ENCODE measurements around the gene CRB1. TPM values are rescaled to one million over a fixed set of nuclear protein-coding genes. Genes with fewer than 3 reads are reported as not detected.
A peak's percentile ranks its signal among the peaks of the same experiment; 100 is the strongest.

The CRB1 gene
- total RNA-seq, 1 experiment from 2014 or later: not detected

DNA sequence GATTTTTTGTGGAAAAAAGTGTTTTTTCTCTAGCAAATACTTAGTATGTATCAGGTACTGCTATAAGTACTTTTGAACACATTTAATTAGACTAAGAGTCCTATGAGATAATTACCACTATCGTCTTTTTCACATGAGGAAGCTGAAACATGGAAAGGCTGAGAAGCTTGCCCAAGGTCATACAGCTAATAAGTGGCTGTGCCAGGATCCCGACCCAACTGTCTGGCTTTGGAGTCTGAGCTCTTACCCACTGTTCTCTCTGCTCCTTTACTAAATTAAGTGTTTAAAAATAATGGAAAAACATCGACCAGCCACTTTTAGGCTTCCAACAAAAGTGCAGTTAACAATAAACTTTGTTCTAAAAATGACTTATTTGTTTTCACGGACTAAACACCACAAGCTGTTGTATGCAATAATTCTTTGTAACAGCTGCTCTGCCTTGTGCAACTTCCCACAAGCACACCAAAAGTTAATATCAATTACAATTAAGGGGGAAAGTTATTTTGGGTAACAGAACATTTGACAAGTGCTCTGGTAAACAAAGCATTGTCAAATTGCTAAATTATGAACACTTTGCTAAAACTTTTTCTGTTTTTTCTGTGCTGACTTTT, 75.7 kb downstream of the CRB1 start:
- Histone ChIP-seq H3T11ph (ENCODE audit: low read length) (no peak overlapping the region), H3K79me2 (ENCODE audit: insufficient read depth, low read length) (no peaks in the 10 kb centered on the region), H3K18ac (ENCODE audit: insufficient read length, low read depth, low read length) (no peak overlapping the region), H3K23ac (ENCODE audit: insufficient read length, low read depth, low read length) (no peak overlapping the region), H3K27ac (ENCODE audit: insufficient read length, low read depth, low read length) (no peak overlapping the region), H3K9me3 (ENCODE audit: control insufficient read depth, low read depth, low read length) (no peaks in the 10 kb centered on the region), H2BK5ac (ENCODE audit: insufficient read length, low read length) (no peak overlapping the region), H2BK15ac (ENCODE audit: low read depth, low read length) (no peak overlapping the region), H3K56ac (ENCODE audit: insufficient read length, low read depth, low read length) (no peak overlapping the region), H4K91ac (ENCODE audit: insufficient read length, low read depth, low read length) (no peak overlapping the region), H2BK120ac (ENCODE audit: low read depth, low read length, poor library complexity, severe bottlenecking) (no peak overlapping the region), H3K14ac (ENCODE audit: insufficient read depth, low read length) (no peak overlapping the region), H3K4ac (ENCODE audit: low read depth, low read length) (no peak overlapping the region), H2BK12ac (ENCODE audit: insufficient read length, low read depth, low read length) (no peak overlapping the region), H3K9ac (ENCODE audit: extremely low read depth, insufficient read length, low read length) (no peak overlapping the region), H4K20me1 (ENCODE audit: control insufficient read depth, insufficient read depth, insufficient read length) (no peaks in the 10 kb centered on the region), H3K23me2 (ENCODE audit: insufficient read length, low read depth, low read length, poor library complexity, severe bottlenecking) (no peaks in the 10 kb centered on the region), H2AK5ac (ENCODE audit: insufficient read length, low read length) (no peak overlapping the region), H2BK20ac (ENCODE audit: low read depth, low read length, poor library complexity, severe bottlenecking) (no peak overlapping the region), H3K4me1 (ENCODE audit: insufficient read depth, low read length) (no peaks in the 10 kb centered on the region), H3K79me1 (ENCODE audit: insufficient read depth, low read depth, low read length, poor library complexity, severe bottlenecking) (no peaks in the 10 kb centered on the region), H3K27me3 (ENCODE audit: insufficient read depth, low read length) (no peaks in the 10 kb centered on the region), H4K8ac (replicated peaks; ENCODE audit: insufficient read length, low read depth, low read length) (no peak overlapping the region), H3K4me2 (ENCODE audit: insufficient read depth, insufficient read length, low read length) (no peak overlapping the region), H2AFZ (ENCODE audit: low read length) (no peak overlapping the region), H4K5ac (ENCODE audit: insufficient read length, low read depth, low read length) (no peak overlapping the region)
- no peaks in the 10 kb centered on the region for H3K36me3 Mint-ChIP-seq (ENCODE audit: insufficient read depth in 1 of 3, low read depth in 3 of 3)
- 0 out of 7 replicates have a peak overlapping the region, but pooled peaks of 1 of the 3 experiments have one; percentile 53 for H3K27ac Mint-ChIP-seq
- DNase-seq: no peak
- TF ChIP-seq, protein P1, sequence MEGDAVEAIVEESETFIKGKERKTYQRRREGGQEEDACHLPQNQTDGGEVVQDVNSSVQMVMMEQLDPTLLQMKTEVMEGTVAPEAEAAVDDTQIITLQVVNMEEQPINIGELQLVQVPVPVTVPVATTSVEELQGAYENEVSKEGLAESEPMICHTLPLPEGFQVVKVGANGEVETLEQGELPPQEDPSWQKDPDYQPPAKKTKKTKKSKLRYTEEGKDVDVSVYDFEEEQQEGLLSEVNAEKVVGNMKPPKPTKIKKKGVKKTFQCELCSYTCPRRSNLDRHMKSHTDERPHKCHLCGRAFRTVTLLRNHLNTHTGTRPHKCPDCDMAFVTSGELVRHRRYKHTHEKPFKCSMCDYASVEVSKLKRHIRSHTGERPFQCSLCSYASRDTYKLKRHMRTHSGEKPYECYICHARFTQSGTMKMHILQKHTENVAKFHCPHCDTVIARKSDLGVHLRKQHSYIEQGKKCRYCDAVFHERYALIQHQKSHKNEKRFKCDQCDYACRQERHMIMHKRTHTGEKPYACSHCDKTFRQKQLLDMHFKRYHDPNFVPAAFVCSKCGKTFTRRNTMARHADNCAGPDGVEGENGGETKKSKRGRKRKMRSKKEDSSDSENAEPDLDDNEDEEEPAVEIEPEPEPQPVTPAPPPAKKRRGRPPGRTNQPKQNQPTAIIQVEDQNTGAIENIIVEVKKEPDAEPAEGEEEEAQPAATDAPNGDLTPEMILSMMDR (conservative IDR thresholded peaks at IDR 0.05): no peak
- H3K9me3 Mint-ChIP-seq: no peaks in the 10 kb centered on the region
- H3K27me3 Mint-ChIP-seq (ENCODE audit: low read depth): no peaks in the 10 kb centered on the region
- peaks cover 4% of the 10 kb centered on the region in 2 experiments; a peak in 2 of 4 replicates for H3K4me1 Mint-ChIP-seq
- H3K4me3 Mint-ChIP-seq: no peak overlapping the region
- WGBS (ENCODE audit: extremely low coverage, insufficient read length, low lambda C conversion rate): no CpG with 5 or more reads among the region's 4 CpGs
